Endothelial cell of hepatic sinusoid (primary cell): ENCODE measurements around the gene SLC25A3.

Experiments
- in situ Hi-C: cut with HindIII; loops from 2 replicates; pipeline ENCODE4 v1.10.0; 2017; ENCODE audit warnings: low sequenced_read_pairs

Gene SLC25A3

DNA sequence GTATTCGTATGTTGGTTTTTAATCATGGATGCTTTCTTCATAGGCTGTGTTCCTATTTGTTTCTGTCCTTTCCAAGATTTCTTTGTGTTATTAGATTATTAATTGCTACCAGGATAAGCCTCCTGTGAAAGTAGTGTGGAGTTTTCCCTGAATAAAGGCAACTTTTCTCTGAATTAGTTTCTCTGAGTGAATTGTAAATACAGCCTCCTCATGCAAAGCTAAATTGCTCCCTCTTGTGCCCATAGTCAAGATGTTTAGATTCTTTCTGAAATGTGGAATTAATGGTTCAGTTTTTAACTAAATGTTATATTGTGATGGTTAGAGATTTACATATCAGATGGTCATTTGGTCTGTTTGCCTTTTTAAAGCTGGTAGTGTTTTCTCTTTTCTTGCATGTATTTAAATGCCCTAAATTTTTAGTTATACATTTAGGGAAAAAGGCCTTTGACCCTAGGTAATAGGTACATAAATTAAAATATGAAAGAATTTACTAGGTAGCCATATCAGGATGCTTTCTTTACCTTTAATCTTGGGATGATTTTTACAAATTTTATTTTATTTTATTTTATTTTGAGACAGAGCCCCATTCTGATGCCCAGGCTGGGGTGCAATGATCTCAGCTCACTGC, 60.5 kb downstream of the SLC25A3 start:
- in situ Hi-C loops: no loop called here
